ENCODE data around the gene TEX14. TPM values are rescaled to one million over a fixed set of nuclear protein-coding genes. Genes with fewer than 3 reads are reported as not detected.
A peak's percentile ranks its signal among the peaks of the same experiment; 100 is the strongest.

TEX14 gene
- total RNA-seq, 1 experiment from 2014 or later = 0.89 TPM

DNA sequence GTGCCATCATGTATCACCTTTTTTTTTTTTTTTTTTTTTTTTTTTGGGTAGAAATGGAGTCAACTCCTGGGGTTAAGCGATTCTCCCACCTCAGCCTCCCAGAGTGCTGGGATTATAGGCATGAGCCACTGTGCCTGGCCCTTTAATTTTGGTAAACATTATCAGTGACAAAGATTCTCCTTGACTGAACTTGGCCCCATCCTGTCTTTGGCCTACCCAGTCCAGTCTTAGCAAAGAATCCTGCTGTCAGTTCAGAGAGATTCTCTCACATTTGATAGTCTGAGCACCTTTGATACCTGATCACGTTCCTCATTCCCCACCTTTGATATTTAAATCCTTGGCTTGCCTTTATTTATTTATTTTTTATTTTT is 12.1 kb upstream of the TEX14 start:
- RAD21 ChIA-PET (ENCODE audit: low non-redundant PET in 1 of 2, low total read pairs in 2 of 2, uncharacterized antibody in 2 of 2, unreplicated experiment in 2 of 2) = no interaction called here
- POLR2A ChIA-PET = no interaction called here
- Histone ChIP-seq H3K4me1 (ENCODE audit: control insufficient read depth in 1 of 2, insufficient read depth in 2 of 2, low read length in 2 of 2) (no peaks in the 10 kb centered on the region), H3K27ac (ENCODE audit: low read depth, low read length) (no peak overlapping the region), H3K36me3 (ENCODE audit: control insufficient read depth in 1 of 2, insufficient read depth in 2 of 2, low read length in 2 of 2) (peaks cover 13 to 18% of the 10 kb centered on the region in 2 experiments), H3K9me2 (ENCODE audit: insufficient read depth) (no peaks in the 10 kb centered on the region), H3K4me2 (ENCODE audit: low read length) (no peak overlapping the region), H3K9ac (ENCODE audit: low read length) (no peak overlapping the region), H3K4me3 (replicated peaks in 1 of 2; ENCODE audit: low read depth in 1 of 2, low read length in 2 of 2) (no peak overlapping the region), H3K79me2 (ENCODE audit: insufficient read depth, low read length) (no peaks in the 10 kb centered on the region), H3K27me3 (ENCODE audit: insufficient read depth, low read length) (no peaks in the 10 kb centered on the region), H4K20me1 (ENCODE audit: insufficient read depth) (no peaks in the 10 kb centered on the region), H2AFZ (ENCODE audit: low read depth, low read length, poor library complexity, severe bottlenecking) (no peak overlapping the region), H3K9me3 (ENCODE audit: control insufficient read depth in 1 of 2, insufficient read depth in 1 of 2, low read depth in 1 of 2, low read length in 2 of 2) (no peaks in the 10 kb centered on the region)
- no TSS peak for BruUV-seq (replicated peaks)
- no peak for ATAC-seq
- TF ChIP-seq, protein P1, sequence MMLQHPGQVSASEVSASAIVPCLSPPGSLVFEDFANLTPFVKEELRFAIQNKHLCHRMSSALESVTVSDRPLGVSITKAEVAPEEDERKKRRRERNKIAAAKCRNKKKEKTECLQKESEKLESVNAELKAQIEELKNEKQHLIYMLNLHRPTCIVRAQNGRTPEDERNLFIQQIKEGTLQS (IDR thresholded peaks at IDR 0.05) = no peak
- TF ChIP-seq EGR1 (IDR thresholded peaks at IDR 0.05; ENCODE audit: low read depth) (no peak), SRF (IDR thresholded peaks at IDR 0.05; ENCODE audit: low read depth) (no peak)
- CTCF ChIA-PET = interaction anchor here (1.0 to 1.3 kb wide), 2 partner anchors 12 to 13 kb away, joined by 3 read pairs; no protein-coding TSS in a partner anchor
- DNase-seq (ENCODE audit: low read depth, low spot score) = no peak
- intact Hi-C loops (cut with micrococcal nuclease) = no loop called here

DNA sequence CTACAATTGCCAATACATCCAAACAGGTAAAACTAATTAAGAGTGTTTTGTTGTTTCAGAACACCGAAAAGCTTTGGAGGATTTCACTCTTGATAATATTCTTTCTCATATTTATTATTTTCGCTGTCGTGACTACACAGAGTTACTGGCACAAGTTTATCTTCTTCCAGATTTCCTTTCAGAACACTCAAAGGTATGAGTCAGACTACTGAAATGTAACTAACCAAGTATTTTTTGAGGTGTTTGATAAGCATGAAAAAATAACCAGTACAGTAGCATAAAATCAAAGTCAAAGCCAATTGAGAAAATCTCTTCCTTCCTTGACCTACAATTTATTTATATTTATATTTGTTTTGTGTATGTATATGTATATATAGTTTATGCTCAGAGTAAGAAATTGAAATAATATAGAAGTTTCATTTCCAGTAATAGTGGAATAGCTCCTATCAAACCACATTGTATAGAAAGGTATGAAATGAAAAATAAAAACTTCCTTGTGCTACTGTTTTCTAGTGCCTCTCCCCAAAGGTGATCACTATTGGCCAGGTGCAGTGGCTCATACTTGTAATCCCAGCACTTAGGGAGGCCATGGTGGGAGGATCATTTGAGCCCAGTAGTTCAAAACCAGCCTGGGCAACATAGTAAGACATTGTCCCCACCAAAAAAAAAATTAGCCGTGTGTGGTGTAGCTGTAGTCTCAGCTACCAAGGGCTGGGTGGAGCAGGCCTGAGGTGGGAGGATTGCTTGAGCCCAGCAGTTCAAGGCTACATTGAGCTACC is 11.5 kb upstream of the TEX14 start:
- Histone ChIP-seq H3K27ac (ENCODE audit: low read depth, low read length) (no peak overlapping the region), H3K79me2 (ENCODE audit: insufficient read depth, low read length) (no peaks in the 10 kb centered on the region), H3K27me3 (ENCODE audit: insufficient read depth, low read length) (no peaks in the 10 kb centered on the region), H3K9me3 (ENCODE audit: control insufficient read depth in 1 of 2, insufficient read depth in 1 of 2, low read depth in 1 of 2, low read length in 2 of 2) (no peaks in the 10 kb centered on the region), H4K20me1 (ENCODE audit: insufficient read depth) (no peaks in the 10 kb centered on the region), H3K4me1 (ENCODE audit: control insufficient read depth in 1 of 2, insufficient read depth in 2 of 2, low read length in 2 of 2) (no peaks in the 10 kb centered on the region), H3K4me3 (replicated peaks in 1 of 2; ENCODE audit: low read depth in 1 of 2, low read length in 2 of 2) (no peak overlapping the region), H3K4me2 (ENCODE audit: low read length) (no peak overlapping the region), H3K36me3 (ENCODE audit: control insufficient read depth in 1 of 2, insufficient read depth in 2 of 2, low read length in 2 of 2) (peaks cover 13 to 18% of the 10 kb centered on the region in 2 experiments), H2AFZ (ENCODE audit: low read depth, low read length, poor library complexity, severe bottlenecking) (no peak overlapping the region), H3K9me2 (ENCODE audit: insufficient read depth) (no peaks in the 10 kb centered on the region), H3K9ac (ENCODE audit: low read length) (no peak overlapping the region)
- ChIA-PET CTCF (interaction anchor here (1.0 to 1.3 kb wide), 2 partner anchors 13 to 14 kb away, joined by 3 read pairs; no protein-coding TSS in a partner anchor), POLR2A (interaction anchor here (2.5 kb wide), 1 partner anchor 72 kb away, joined by 7 read pairs; no protein-coding TSS in a partner anchor), RAD21 (ENCODE audit: low non-redundant PET in 1 of 2, low total read pairs in 2 of 2, uncharacterized antibody in 2 of 2, unreplicated experiment in 2 of 2) (no interaction called here)
- no TSS peak for BruUV-seq (replicated peaks)
- intact Hi-C loops (cut with micrococcal nuclease) = no loop called here
- TF ChIP-seq ZNF274 (IDR thresholded peaks at IDR 0.05; ENCODE audit: low read depth, low read length) (no peak), FOSL1 (IDR thresholded peaks at IDR 0.05; ENCODE audit: low read depth) (0 out of 2 replicates have a peak, but pooled peaks have one; percentile 7)
- no peak for ATAC-seq
- DNase-seq (ENCODE audit: low read depth, low spot score) = no peak
